WERI-Rb-1 (cell line): ENCODE measurements around the gene GAS2.

Experiments used
- DNase-seq: peaks from one replicate; pipeline ENCODE4 v3.0.0-alpha.2; 2020
- H3K27ac ChIP-seq: fragments of 250-450 bp; sonication (Bioruptor Pico); 2 replicates; pipeline ENCODE4 v1.5.1; 2020; ENCODE audit warnings: mild to moderate bottlenecking, moderate library complexity
- H3K27me3 ChIP-seq: fragments of 250-450 bp; sonication (Bioruptor Pico); 2 replicates; pipeline ENCODE4 v1.5.1; 2021; ENCODE audit warnings: mild to moderate bottlenecking, low read depth, moderate library complexity; ENCODE audit not compliant: insufficient read depth, severe bottlenecking
- H3K36me3 ChIP-seq: fragments of 250-450 bp; sonication (Bioruptor Pico); 2 replicates; pipeline ENCODE4 v1.5.1; 2020; ENCODE audit warnings: mild to moderate bottlenecking, moderate library complexity
- H3K4me3 ChIP-seq: 2 replicates; pipeline ENCODE4 v1.5.1; 2011; ENCODE audit warnings: low read depth, mild to moderate bottlenecking, control low read depth, low read length
- H3K9me3 ChIP-seq: fragments of 250-450 bp; sonication (Bioruptor Pico); 2 replicates; pipeline ENCODE4 v1.5.1; 2021; ENCODE audit warnings: mild to moderate bottlenecking, moderate library complexity; ENCODE audit not compliant: severe bottlenecking
- CTCF ChIP-seq: IDR thresholded peaks from 2 replicates; pipeline ENCODE4 v1.5.1; 2011; ENCODE audit warnings: low read depth, mild to moderate bottlenecking, control low read depth, inconsistent platforms, low read length

Gene GAS2

GRCh38 chr11:22656130-22656529 is 10.3 kb upstream of the GAS2 start:
- Histone ChIP-seq H3K9me3 (no peaks in the 10 kb centered on the region), H3K36me3 (no peaks in the 10 kb centered on the region), H3K27ac (no peak overlapping the region), H3K27me3 (no peaks in the 10 kb centered on the region), H3K4me3 (no peak overlapping the region)
- no peak for DNase-seq
- no peak for TF ChIP-seq CTCF

DNA sequence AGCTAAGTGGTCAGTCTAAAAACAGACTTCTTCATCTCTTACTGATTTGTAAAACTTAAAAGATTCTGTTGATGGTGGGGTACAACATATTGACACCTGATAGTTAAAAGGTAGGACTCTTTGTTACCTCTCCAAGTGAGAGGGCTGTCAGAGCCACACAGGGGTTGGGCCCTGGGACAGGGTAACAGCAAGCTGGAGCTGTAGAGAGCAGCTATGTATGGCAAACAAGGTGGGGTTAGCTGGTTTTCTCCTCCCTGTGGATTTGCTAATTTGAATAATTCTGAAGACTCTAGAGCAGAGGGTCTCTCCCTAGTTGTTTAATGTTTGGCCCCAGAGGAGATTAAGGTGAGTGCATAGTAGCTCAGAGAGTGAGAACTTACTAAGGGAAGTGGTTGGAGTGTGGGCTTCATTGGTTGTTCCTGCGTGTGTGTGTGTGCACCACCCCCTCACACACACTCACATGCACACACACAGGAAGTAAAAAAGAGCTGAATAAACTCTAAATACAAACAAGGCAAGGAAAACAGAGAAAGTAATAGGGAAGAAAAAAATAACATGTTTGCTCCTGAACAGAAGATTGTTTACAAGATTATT is 9.2 kb upstream of the GAS2 start:
- no peak for DNase-seq
- H3K9me3 ChIP-seq = no peaks in the 10 kb centered on the region
- H3K4me3 ChIP-seq = no peak overlapping the region
- no peak overlapping the region for H3K27ac ChIP-seq
- no peaks in the 10 kb centered on the region for H3K36me3 ChIP-seq
- no peaks in the 10 kb centered on the region for H3K27me3 ChIP-seq
- no peak for TF ChIP-seq CTCF

DNA sequence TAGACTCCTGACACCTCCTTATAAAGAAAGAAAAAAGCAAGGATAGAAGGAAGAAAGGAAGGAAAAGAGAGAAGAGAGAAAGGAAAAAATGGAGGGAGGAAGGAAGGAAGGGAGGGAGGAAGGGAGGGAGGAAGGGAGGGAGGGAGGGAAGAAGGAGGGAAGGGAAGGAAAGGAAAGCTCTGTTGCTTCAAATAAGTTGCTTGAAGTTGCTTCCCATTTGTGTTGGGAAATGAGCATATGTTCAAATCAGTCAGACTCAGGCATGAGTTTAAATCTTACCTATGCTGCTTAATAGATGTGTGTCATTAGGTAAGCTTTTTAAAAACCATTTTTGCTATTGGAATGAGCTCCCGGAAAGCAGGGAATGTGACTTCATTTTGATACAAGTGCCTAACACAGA is 6.6 kb upstream of the GAS2 start:
- TF ChIP-seq CTCF = no peak
- Histone ChIP-seq H3K27ac (no peak overlapping the region), H3K36me3 (no peaks in the 10 kb centered on the region), H3K4me3 (no peak overlapping the region), H3K9me3 (no peaks in the 10 kb centered on the region), H3K27me3 (no peaks in the 10 kb centered on the region)
- no peak for DNase-seq

DNA sequence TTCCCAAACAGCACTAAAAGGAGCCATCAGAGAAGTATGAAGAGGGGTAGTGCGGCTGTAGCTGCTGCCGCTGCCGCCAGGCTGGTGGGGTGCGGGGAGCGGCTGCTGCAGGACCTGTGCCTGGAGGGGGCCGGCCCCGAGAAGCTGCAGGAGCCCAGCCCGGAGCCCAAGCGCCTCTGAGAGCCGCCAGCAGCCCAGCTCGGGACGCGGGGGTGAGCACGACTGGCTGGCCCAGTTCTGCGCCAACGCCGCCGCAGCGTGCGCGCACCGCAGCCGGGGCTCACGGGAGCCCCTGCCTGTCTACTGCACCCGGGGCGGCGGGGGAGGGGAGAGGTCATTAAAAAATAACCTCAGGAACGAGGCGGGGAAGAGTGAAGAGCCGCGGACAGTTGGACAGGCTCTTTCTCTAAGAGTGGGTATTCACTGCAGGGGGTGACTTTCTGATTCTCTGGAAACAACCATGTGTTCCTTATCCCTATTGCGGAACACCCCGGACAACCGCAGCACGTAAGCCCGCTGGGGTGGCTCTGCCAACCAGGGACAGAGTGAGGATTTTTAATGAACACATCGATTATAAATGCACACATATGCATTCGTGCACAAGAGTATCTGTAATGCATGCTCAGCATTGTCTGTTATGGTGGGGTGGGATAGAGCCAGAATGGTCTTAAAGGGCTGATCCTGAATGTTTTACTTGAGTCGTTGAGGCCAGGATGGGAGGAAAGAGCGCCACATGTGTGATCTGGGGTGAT is 453 bp downstream of the GAS2 start:
- no peaks in the 10 kb centered on the region for H3K27me3 ChIP-seq
- H3K4me3 ChIP-seq = peak overlapping the region; percentile 89
- no peaks in the 10 kb centered on the region for H3K9me3 ChIP-seq
- 0 out of 2 replicates have a peak, but pooled peaks have one; percentile 1 for TF ChIP-seq CTCF
- 0 out of 2 replicates have a peak overlapping the region, but pooled peaks have one; percentile 0 for H3K27ac ChIP-seq
- H3K36me3 ChIP-seq = no peaks in the 10 kb centered on the region
- DNase-seq = peak; percentile 60

- Histone ChIP-seq H3K9me3 (no peaks in the 10 kb centered on the region), H3K27me3 (no peaks in the 10 kb centered on the region), H3K36me3 (no peaks in the 10 kb centered on the region), H3K4me3 (no peak overlapping the region), H3K27ac (no peak overlapping the region)
- no peak for DNase-seq
- no peak for TF ChIP-seq CTCF
Observed at GRCh38 chr11:22668005-22668796, 1.8 kb downstream of the GAS2 start.
